C4-2B (cell line): Measurements from ENCODE around the gene LPCAT2.
A peak's percentile ranks its signal among the peaks of the same experiment; 100 is the strongest.

Source experiments
- H3K27ac ChIP-seq: fragments of 450-650 bp; 2 replicates; pipeline ENCODE4 v1.5.1; 2017
- ZFX ChIP-seq: fragments of 450-650 bp; IDR thresholded peaks from 2 replicates; pipeline ENCODE4 v1.6.1; 2017
- TF ChIP-seq, protein P1 (sequence below): fragments of 450-650 bp; conservative IDR thresholded peaks from 2 replicates; pipeline ENCODE4 v1.5.1; 2017; ENCODE audit warnings: mild to moderate bottlenecking

The LPCAT2 gene

GRCh38 chr16:55622930-55623561 is 114.2 kb downstream of the LPCAT2 start:
- no peak for TF ChIP-seq ZFX
- TF ChIP-seq, protein P1, sequence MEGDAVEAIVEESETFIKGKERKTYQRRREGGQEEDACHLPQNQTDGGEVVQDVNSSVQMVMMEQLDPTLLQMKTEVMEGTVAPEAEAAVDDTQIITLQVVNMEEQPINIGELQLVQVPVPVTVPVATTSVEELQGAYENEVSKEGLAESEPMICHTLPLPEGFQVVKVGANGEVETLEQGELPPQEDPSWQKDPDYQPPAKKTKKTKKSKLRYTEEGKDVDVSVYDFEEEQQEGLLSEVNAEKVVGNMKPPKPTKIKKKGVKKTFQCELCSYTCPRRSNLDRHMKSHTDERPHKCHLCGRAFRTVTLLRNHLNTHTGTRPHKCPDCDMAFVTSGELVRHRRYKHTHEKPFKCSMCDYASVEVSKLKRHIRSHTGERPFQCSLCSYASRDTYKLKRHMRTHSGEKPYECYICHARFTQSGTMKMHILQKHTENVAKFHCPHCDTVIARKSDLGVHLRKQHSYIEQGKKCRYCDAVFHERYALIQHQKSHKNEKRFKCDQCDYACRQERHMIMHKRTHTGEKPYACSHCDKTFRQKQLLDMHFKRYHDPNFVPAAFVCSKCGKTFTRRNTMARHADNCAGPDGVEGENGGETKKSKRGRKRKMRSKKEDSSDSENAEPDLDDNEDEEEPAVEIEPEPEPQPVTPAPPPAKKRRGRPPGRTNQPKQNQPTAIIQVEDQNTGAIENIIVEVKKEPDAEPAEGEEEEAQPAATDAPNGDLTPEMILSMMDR: peak; percentile 51
- H3K27ac ChIP-seq: no peak overlapping the region

GRCh38 chr16:55623640-55624039 is 114.8 kb downstream of the LPCAT2 start:
- TF ChIP-seq, protein P1: peak; percentile 31; the same call in 1 of the 2 replicates
- no peak for TF ChIP-seq ZFX
- no peak overlapping the region for H3K27ac ChIP-seq

DNA sequence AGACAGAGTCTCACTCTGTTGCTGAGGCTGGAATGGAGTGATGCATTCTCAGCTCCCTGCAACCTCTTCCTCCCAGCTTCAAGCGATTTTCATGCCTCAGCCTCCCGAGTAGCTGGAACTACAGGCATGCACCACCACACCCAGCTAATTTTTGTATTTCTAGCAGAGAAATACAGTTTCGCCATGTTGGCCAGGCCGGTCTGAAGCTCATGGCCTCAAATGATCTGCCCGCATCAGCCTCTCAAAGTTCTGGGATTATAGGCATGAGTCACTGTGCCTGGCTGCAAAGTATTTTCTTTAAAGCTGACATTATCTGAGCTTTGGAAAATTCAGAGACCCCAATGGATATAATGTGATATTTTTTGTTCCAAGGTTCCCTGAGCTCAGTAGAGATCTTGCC is 115.8 kb downstream of the LPCAT2 start:
- TF ChIP-seq ZFX: no peak
- TF ChIP-seq, protein P1: no peak
- H3K27ac ChIP-seq: no peak overlapping the region

DNA sequence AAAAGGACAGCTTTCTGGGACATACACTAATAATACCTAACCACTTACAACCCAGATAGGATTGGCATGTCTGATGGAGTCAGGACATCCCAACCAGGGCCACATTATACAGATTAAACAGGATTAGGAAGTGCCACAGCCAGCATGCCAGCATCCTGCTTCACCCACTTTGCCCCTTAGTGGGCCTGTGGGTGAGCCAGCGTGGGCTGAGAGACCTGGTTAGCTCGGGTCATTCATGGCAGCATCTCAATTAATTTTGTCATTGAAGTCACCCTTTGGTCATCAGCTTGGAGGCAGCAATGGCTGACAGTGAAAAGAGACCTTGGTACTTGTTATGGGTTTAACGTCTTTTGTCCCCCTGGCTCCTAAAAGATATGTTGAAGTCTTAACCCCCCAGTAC is 117.0 kb downstream of the LPCAT2 start:
- TF ChIP-seq ZFX: no peak
- TF ChIP-seq, protein P1: no peak
- H3K27ac ChIP-seq: no peak overlapping the region

DNA sequence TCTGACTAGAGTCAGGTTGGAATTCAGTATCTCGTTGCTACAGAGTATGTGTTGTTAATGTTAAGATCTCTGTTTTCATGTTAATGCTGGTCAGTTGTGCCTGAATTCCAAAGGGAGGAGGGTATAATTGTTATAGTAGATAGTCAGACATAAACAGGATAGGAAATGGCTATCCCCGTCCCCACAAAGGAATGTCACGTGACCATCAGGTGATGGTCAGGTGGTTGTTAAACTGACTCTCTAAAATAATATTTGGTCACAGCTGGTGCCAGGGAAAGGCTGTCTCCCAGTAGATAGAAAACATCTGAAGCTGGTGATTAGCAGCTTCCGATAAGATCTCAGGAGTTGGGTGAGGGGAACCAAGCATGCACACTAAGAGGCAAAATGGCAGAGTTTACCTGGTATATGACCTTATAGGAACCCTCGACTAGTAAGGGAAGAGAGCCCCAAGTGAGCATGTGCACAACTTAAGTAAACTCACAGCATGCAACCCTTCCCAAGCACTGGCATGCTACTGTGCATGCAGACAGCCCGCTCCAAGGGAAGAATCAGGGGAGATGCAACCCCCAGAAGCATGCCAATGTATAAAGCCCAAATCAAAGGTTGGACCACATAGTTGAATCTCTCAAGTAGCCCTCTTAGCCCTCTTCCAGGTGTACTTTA is 119.6 kb downstream of the LPCAT2 start:
- no peak overlapping the region for H3K27ac ChIP-seq
- TF ChIP-seq, protein P1: no peak
- no peak for TF ChIP-seq ZFX

DNA sequence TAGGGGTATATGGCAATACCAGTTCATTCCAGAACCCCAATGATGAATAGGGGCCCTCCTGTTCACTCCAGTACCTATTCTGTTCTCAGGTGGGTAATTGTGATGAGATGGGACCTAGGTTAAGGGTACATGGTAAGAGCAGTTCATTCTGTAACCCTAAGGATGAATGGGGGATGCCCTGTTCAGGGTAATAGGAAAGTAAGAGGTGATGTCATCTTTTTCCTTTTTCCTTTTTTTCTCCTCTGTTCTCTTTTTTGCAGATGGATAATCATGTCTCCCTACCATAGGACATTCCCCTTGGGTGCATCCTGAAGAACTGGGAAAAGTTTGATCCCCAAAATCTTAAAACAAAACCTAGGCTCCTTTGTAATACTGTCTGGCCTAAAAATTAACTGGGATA is 121.9 kb downstream of the LPCAT2 start:
- no peak for TF ChIP-seq ZFX
- TF ChIP-seq, protein P1: no peak
- no peak overlapping the region for H3K27ac ChIP-seq

GRCh38 chr16:55632259-55632658 is 123.4 kb downstream of the LPCAT2 start:
- no peak overlapping the region for H3K27ac ChIP-seq
- no peak for TF ChIP-seq ZFX
- TF ChIP-seq, protein P1: no peak
